GM23338 (cell line): ENCODE measurements around the gene TULP3. TPM values are rescaled to one million over a fixed set of nuclear protein-coding genes. Genes with fewer than 3 reads are reported as not detected.

Experiments used
- ATAC-seq: fragments of 200-7000 bp; cut with Tn5 transposase; 3 replicates; pipeline ENCODE4 v1.9.1; 2020
- DNase-seq: peaks from one replicate; pipeline ENCODE4 v3.0.0-alpha.2; 2015; ENCODE audit warnings: low spot score
- H2AFZ ChIP-seq: fragments of 200-600 bp; sonication (generic); 2 replicates; pipeline ENCODE4 v1.8.0; 2016; ENCODE audit warnings: antibody characterized with exemption, mild to moderate bottlenecking, moderate library complexity
- H3F3A ChIP-seq: fragments of 200-600 bp; sonication (generic); replicated peaks from 2 replicates; pipeline ENCODE4 v1.8.0; 2017; ENCODE audit warnings: antibody characterized with exemption, mixed run types, low read depth
- H3K27ac ChIP-seq: fragments of 200-600 bp; sonication (generic); 2 replicates; pipeline ENCODE4 v1.6.1; 2016; ENCODE audit warnings: low read depth
- H3K27me3 ChIP-seq: fragments of 200-600 bp; sonication (generic); 2 replicates; pipeline ENCODE4 v1.8.0; 2016; ENCODE audit warnings: mild to moderate bottlenecking, mixed run types, moderate library complexity; ENCODE audit not compliant: insufficient read depth
- H3K36me3 ChIP-seq: fragments of 200-600 bp; sonication (generic); 2 replicates; pipeline ENCODE4 v1.8.0; 2016; ENCODE audit warnings: mild to moderate bottlenecking; ENCODE audit not compliant: insufficient read depth
- H3K4me1 ChIP-seq: fragments of 200-600 bp; sonication (generic); 2 replicates; pipeline ENCODE4 v1.8.0; 2016; ENCODE audit warnings: mild to moderate bottlenecking, moderate library complexity; ENCODE audit not compliant: insufficient read depth
- H3K4me2 ChIP-seq: fragments of 200-600 bp; sonication (generic); 2 replicates; pipeline ENCODE4 v1.7.1; 2017; ENCODE audit warnings: mixed run types
- H3K4me3 ChIP-seq: fragments of 200-600 bp; sonication (generic); 2 replicates; pipeline ENCODE4 v1.6.1; 2016; ENCODE audit warnings: mixed run types
- H3K79me2 ChIP-seq: fragments of 200-600 bp; sonication (generic); replicated peaks from 2 replicates; pipeline ENCODE4 v1.8.0; 2017; ENCODE audit warnings: mild to moderate bottlenecking; ENCODE audit not compliant: insufficient read depth
- H3K9me2 ChIP-seq: fragments of 200-600 bp; sonication (generic); 2 replicates; pipeline ENCODE4 v1.8.0; 2017; ENCODE audit not compliant: insufficient read depth
- H4K20me1 ChIP-seq: fragments of 200-600 bp; sonication (generic); replicated peaks from 2 replicates; pipeline ENCODE4 v1.8.0; 2017; ENCODE audit warnings: mild to moderate bottlenecking; ENCODE audit not compliant: insufficient read depth
- H3K27ac Mint-ChIP-seq: 2 replicates; pipeline ENCODE4 v1.8.0; 2020; ENCODE audit warnings: inconsistent platforms, mild to moderate bottlenecking, moderate library complexity, mixed read lengths
- H3K27me3 Mint-ChIP-seq: 3 replicates; pipeline ENCODE4 v1.8.0; 2022; ENCODE audit warnings: low read depth, mild to moderate bottlenecking, moderate library complexity, mixed read lengths, inconsistent platforms; ENCODE audit not compliant: insufficient read depth, poor library complexity
- H3K36me3 Mint-ChIP-seq: 3 replicates; pipeline ENCODE4 v1.8.0; 2021; ENCODE audit warnings: low read depth, mild to moderate bottlenecking, inconsistent platforms, moderate library complexity, mixed read lengths
- H3K4me1 Mint-ChIP-seq: 3 replicates; pipeline ENCODE4 v1.8.0; 2020; ENCODE audit warnings: mild to moderate bottlenecking, inconsistent platforms, mixed read lengths
- H3K4me3 Mint-ChIP-seq: 3 replicates; pipeline ENCODE4 v1.8.0; 2021; ENCODE audit warnings: moderate library complexity, mild to moderate bottlenecking, inconsistent platforms, mixed read lengths
- H3K9me3 Mint-ChIP-seq: 3 replicates; pipeline ENCODE4 v1.8.0; 2020; ENCODE audit warnings: moderate library complexity, mild to moderate bottlenecking, inconsistent platforms, mixed read lengths
- CREB1 ChIP-seq: fragments of 250-450 bp; sonication (Bioruptor Pico); IDR thresholded peaks from 2 replicates; pipeline ENCODE4 v1.5.0; 2020; ENCODE audit warnings: low read depth, mild to moderate bottlenecking, moderate library complexity
- CTCF ChIP-seq, 2 experiments: fragments of 200-600 bp in 1 of 2; sonication (generic) in 1 of 2; conservative IDR thresholded peaks; 2 replicates each; pipeline versions ENCODE4 v1.5.1 to v1.6.1; 2016 to 2017; ENCODE audit warnings: antibody characterized with exemption in 2 of 2, low read depth in 2 of 2, mild to moderate bottlenecking in 2 of 2, moderate library complexity in 1 of 2
- ETS1 ChIP-seq: IDR thresholded peaks from 2 replicates; pipeline ENCODE4 v1.6.1; 2016; ENCODE audit warnings: antibody characterized with exemption
- EZH2phosphoT487 ChIP-seq: fragments of 200-600 bp; sonication (generic); IDR thresholded peaks from one replicate; pipeline ENCODE4 v1.8.1; 2018; ENCODE audit warnings: antibody characterized with exemption; ENCODE audit not compliant: unreplicated experiment
- JUNB ChIP-seq: IDR thresholded peaks from one replicate; pipeline ENCODE4 v1.6.1; 2016; ENCODE audit warnings: antibody characterized with exemption; ENCODE audit not compliant: unreplicated experiment
- POLR2AphosphoS5 ChIP-seq: IDR thresholded peaks from 2 replicates; pipeline ENCODE4 v1.6.1; 2016; ENCODE audit warnings: antibody characterized with exemption, low read depth
- REST ChIP-seq: IDR thresholded peaks from one replicate; pipeline ENCODE4 v1.6.1; 2018; ENCODE audit warnings: antibody characterized with exemption; ENCODE audit not compliant: unreplicated experiment
- STAT1 ChIP-seq: IDR thresholded peaks from one replicate; pipeline ENCODE4 v1.6.1; 2016; ENCODE audit warnings: antibody characterized with exemption; ENCODE audit not compliant: unreplicated experiment
- ZNF114 ChIP-seq: fragments of 250-450 bp; sonication (Bioruptor Pico); IDR thresholded peaks from 2 replicates; pipeline ENCODE4 v1.5.0; 2020; ENCODE audit warnings: mild to moderate bottlenecking, moderate library complexity
- ZNF331 ChIP-seq: fragments of 250-450 bp; sonication (Bioruptor Pico); IDR thresholded peaks from 2 replicates; pipeline ENCODE4 v1.5.0; 2020; ENCODE audit warnings: low read depth, mild to moderate bottlenecking, moderate library complexity
- polyA plus RNA-seq: library from polyadenylated mRNA; unstranded; fragments of >200 nt; fragmentation: Nextera tagmentation; extraction: Ambion mirVana; gene quantifications from 2 replicates; pipeline ENCODE4 v1.2.1, GENCODE V29; 2016
- total RNA-seq: library from RNA; depleted of rRNA; stranded (reverse); fragments of >200 nt; shearing (Covaris generic); gene quantifications from 2 replicates; pipeline ENCODE4 v1.2.3, GENCODE V29; 2014

TULP3 gene
- total and polyA plus RNA-seq, 2 experiments from 2014 or later = 15.1 to 18.8 TPM

DNA sequence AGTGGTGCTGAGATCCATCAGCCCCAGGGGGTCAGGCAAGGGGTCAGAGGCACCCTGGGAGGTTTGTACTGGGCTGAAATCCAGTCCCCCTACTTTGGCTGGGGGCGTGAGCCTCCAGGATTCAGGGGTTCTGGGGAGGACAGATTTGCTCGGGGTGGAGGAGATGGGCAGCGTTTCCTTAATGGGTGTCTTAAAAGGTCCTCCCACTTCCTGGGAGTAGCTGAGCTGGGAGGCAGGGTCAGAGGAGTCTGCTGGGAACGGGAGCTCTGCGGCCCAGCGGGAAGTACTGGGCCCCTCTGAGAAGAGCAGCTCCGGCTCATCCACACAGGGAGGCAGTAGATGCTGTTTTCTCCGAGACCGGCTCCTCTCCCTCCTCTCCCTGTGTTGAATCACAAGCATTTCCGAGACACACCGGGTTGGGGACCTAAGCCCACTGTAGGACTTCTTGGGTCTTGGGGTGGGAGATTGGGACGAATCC is 31.7 kb upstream of the TULP3 start:
- Mint-ChIP-seq H3K27me3 (peaks cover 25% of the 10 kb centered on the region), H3K4me1 (peaks cover 15% of the 10 kb centered on the region), H3K9me3 (no peaks in the 10 kb centered on the region), H3K36me3 (peaks cover 57% of the 10 kb centered on the region), H3K27ac (no peak overlapping the region), H3K4me3 (no peak overlapping the region)
- no peaks in the 10 kb centered on the region for H3K9me2 ChIP-seq
- DNase-seq (no peak), ATAC-seq (no peak)
- H4K20me1 ChIP-seq = peaks cover 9% of the 10 kb centered on the region; the same call in 1 of the 2 replicates
- no peak overlapping the region for H3K27ac ChIP-seq
- H3K79me2 ChIP-seq = no peaks in the 10 kb centered on the region
- no peaks in the 10 kb centered on the region for H3K27me3 ChIP-seq
- no peak overlapping the region for H2AFZ ChIP-seq
- H3F3A ChIP-seq = 0 out of 2 replicates have a peak, but pooled peaks cover 7% of the 10 kb centered on the region
- peaks cover 8% of the 10 kb centered on the region; the same call in 1 of the 2 replicates for H3K4me1 ChIP-seq
- TF ChIP-seq ETS1 (no peak), POLR2AphosphoS5 (no peak; the same call in 1 of the 2 replicates), ZNF114 (CRISPR knock-in tag) (no peak), STAT1 (no peak), REST (no peak)
- peaks cover 25% of the 10 kb centered on the region for H3K36me3 ChIP-seq
- H3K4me2 ChIP-seq = no peak overlapping the region
- no peak overlapping the region for H3K4me3 ChIP-seq

- Histone ChIP-seq H3K4me3 (no peak overlapping the region), H4K20me1 (peaks cover 9% of the 10 kb centered on the region; the same call in 1 of the 2 replicates), H3K27ac (no peak overlapping the region), H3K4me1 (peaks cover 8% of the 10 kb centered on the region; the same call in 1 of the 2 replicates), H3K79me2 (no peaks in the 10 kb centered on the region), H3K4me2 (no peak overlapping the region), H2AFZ (no peak overlapping the region), H3K36me3 (peaks cover 35% of the 10 kb centered on the region), H3K27me3 (no peaks in the 10 kb centered on the region), H3K9me2 (no peaks in the 10 kb centered on the region), H3F3A (0 out of 2 replicates have a peak, but pooled peaks cover 7% of the 10 kb centered on the region)
- no peaks in the 10 kb centered on the region for H3K9me3 Mint-ChIP-seq
- ATAC-seq = no peak
- H3K27me3 Mint-ChIP-seq = peaks cover 23% of the 10 kb centered on the region
- no peak overlapping the region for H3K27ac Mint-ChIP-seq
- no peak for DNase-seq
- H3K4me3 Mint-ChIP-seq = no peak overlapping the region
- H3K36me3 Mint-ChIP-seq = peaks cover 69% of the 10 kb centered on the region
- peaks cover 13% of the 10 kb centered on the region for H3K4me1 Mint-ChIP-seq
- TF ChIP-seq EZH2phosphoT487 = no peak
- TF ChIP-seq ZNF331 (CRISPR knock-in tag) = no peak
- no peak for TF ChIP-seq ZNF114 (CRISPR knock-in tag)
- no peak for TF ChIP-seq CREB1
- no peak for TF ChIP-seq JUNB
- no peak for TF ChIP-seq STAT1
- no peak for TF ChIP-seq ETS1
- TF ChIP-seq CTCF (conservative IDR thresholded peaks at IDR 0.05; ENCODE audit: low read depth in 2 of 2) = no peak
These were observed 30.5 kb upstream of the TULP3 start for GRCh38 chr12:2860170-2860569.
